ENCODE data around the gene ELOF1. TPM values are rescaled to one million over a fixed set of nuclear protein-coding genes. Genes with fewer than 3 reads are reported as not detected.
"Not testable (repeated sequence)": the region's sequence is repeated elsewhere in the genome, so short reads cannot be mapped to it uniquely, and the experiment has no call there.

The ELOF1 gene
- 47.5 TPM for total RNA-seq
- polyA plus RNA-seq (ENCODE audit: insufficient read depth, low read depth, low replicate concordance), result 72.4 TPM
- long read RNA-seq, donor 1, transcript ELOF1-201 (4 exons, 1,019 nt), result major isoform, 16 of 23 reads
- long read RNA-seq, donor 1, partial matches to known transcripts, result 7 of 23 reads
- long read RNA-seq, donor 1, other reads (novel, unspliced or antisense), result 0 of 23 reads
- long read RNA-seq, donor 2, transcript ELOF1-201 (4 exons, 1,019 nt), result major isoform, 11 of 12 reads
- long read RNA-seq, donor 2, partial matches to known transcripts, result 0 of 12 reads
- long read RNA-seq, donor 2, other reads (novel, unspliced or antisense), result 0 of 12 reads
- long read RNA-seq, donor 3, transcript ELOF1-201 (4 exons, 1,019 nt), result major isoform, 29 of 38 reads
- long read RNA-seq, donor 3, partial matches to known transcripts, result 8 of 38 reads
- long read RNA-seq, donor 3, other reads (novel, unspliced or antisense), result 0 of 38 reads
- long read RNA-seq, donor 4, transcript ELOF1-201 (4 exons, 1,019 nt), result major isoform, 18 of 24 reads
- long read RNA-seq, donor 4, partial matches to known transcripts, result 5 of 24 reads
- long read RNA-seq, donor 4, other reads (novel, unspliced or antisense), result 0 of 24 reads
- long read RNA-seq, donor 5, partial matches to known transcripts, result 0 of 1 reads
- long read RNA-seq, donor 5, other reads (novel, unspliced or antisense), result 0 of 1 reads
- long read RNA-seq, donor 6, transcript ELOF1-201 (4 exons, 1,019 nt), result major isoform, 18 of 23 reads
- long read RNA-seq, donor 6, partial matches to known transcripts, result 5 of 23 reads
- long read RNA-seq, donor 6, other reads (novel, unspliced or antisense), result 0 of 23 reads
- long read RNA-seq, donor 7, transcript ELOF1-201 (4 exons, 1,019 nt), result major isoform, 9 of 19 reads
- long read RNA-seq, donor 7, partial matches to known transcripts, result 1 of 19 reads
- long read RNA-seq, donor 7, other reads (novel, unspliced or antisense), result 8 of 19 reads
- long read RNA-seq, donor 8, transcript ELOF1-201 (4 exons, 1,019 nt), result major isoform, 18 of 19 reads
- long read RNA-seq, donor 8, partial matches to known transcripts, result 0 of 19 reads
- long read RNA-seq, donor 8, other reads (novel, unspliced or antisense), result 0 of 19 reads
- long read RNA-seq, donor 9, transcript ELOF1-201 (4 exons, 1,019 nt), result major isoform, 6 of 6 reads
- long read RNA-seq, donor 9, partial matches to known transcripts, result 0 of 6 reads
- long read RNA-seq, donor 9, other reads (novel, unspliced or antisense), result 0 of 6 reads
- long read RNA-seq, donor 10, transcript ELOF1-201 (4 exons, 1,019 nt), result major isoform, 20 of 26 reads
- long read RNA-seq, donor 10, partial matches to known transcripts, result 6 of 26 reads
- long read RNA-seq, donor 10, other reads (novel, unspliced or antisense), result 0 of 26 reads

DNA sequence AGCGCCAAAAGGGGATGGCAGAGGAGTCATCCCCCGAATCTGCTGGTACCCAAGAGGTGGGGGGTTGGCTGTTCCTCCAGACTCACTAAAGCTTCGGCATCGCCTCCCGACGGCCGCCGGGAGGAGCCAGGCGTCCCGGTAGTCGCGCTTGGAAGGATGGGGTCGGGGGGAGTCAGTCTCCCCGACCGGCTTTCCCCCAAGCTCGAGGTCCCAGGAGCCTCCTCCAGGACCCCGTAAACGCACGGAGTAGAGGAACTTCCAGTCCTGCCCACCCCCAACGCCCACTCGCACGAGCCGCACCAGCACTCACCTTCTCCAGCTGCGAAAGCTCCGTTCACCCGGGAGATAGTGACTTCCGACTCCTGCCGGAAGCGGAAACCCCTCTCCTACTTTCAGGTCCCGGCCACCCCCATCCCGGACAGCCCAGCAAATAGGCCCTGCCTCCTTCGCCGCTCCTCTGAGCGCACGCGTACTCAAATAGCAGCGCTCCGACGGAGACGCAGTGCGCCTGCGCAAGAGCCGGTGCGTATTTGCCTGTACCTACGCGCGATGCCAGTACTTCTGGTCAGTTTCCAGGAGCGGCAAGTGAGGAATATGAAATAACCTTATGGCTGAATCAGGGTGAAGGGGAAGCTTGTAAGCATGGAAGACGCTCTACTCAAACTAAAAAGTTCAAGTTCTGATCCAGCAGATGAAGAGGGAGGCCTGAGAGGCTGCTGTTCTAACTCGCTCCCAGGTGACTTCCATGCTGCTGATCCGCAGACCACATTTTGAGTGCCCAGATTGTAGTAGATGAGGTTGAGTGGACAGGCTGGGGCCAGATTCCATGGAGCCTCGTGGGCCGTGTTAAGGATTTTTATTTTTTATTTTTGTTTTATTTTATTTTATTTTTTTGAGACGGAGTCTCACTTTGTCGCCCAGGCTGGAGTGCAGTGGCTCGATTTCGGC, at the start of gene ELOF1:
Gene ELOF1 (minus strand): TSS at position 350 of the 948 bp plus-strand sequence. CDS start 4,883 bp downstream, outside the sequence.
- Histone ChIP-seq H3K27ac (ENCODE audit: low read depth in 2 of 2, low read length in 2 of 2) (peak within 1 kb of the TSS; percentile 66 to 81), H3K9me3 (ENCODE audit: control insufficient read depth in 2 of 3, insufficient read depth in 1 of 3, low read length in 3 of 3) (no peaks in the 10 kb centered on the region), H3K9ac (ENCODE audit: low read length in 3 of 3) (peak within 1 kb of the TSS; percentile 78 to 98 (median 92)), H3K4me1 (ENCODE audit: control insufficient read depth in 2 of 3, insufficient read depth in 2 of 3, low read depth in 1 of 3, low read length in 3 of 3) (peaks cover 2 to 12% (median 9%) of the 10 kb centered on the region in 3 donors), H3K4me3 (ENCODE audit: low read length in 3 of 3) (peak within 1 kb of the TSS; percentile 89 to 98 (median 95)), H3K27me3 (ENCODE audit: control insufficient read depth, insufficient read depth, low read length) (no peaks in the 10 kb centered on the region), H3K36me3 (ENCODE audit: control insufficient read depth in 2 of 3, insufficient read depth in 3 of 3, low read length in 3 of 3) (peaks cover 0 to 8% (median 7%) of the 10 kb centered on the region in 3 donors)
- FAIRE-seq (peak; percentile 33), DNase-seq (peak; percentile 98 to 99 (median 99))
- TF ChIP-seq, protein P1, sequence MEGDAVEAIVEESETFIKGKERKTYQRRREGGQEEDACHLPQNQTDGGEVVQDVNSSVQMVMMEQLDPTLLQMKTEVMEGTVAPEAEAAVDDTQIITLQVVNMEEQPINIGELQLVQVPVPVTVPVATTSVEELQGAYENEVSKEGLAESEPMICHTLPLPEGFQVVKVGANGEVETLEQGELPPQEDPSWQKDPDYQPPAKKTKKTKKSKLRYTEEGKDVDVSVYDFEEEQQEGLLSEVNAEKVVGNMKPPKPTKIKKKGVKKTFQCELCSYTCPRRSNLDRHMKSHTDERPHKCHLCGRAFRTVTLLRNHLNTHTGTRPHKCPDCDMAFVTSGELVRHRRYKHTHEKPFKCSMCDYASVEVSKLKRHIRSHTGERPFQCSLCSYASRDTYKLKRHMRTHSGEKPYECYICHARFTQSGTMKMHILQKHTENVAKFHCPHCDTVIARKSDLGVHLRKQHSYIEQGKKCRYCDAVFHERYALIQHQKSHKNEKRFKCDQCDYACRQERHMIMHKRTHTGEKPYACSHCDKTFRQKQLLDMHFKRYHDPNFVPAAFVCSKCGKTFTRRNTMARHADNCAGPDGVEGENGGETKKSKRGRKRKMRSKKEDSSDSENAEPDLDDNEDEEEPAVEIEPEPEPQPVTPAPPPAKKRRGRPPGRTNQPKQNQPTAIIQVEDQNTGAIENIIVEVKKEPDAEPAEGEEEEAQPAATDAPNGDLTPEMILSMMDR (IDR thresholded peaks at IDR 0.05; ENCODE audit: borderline replicate concordance, extremely low read depth, insufficient read depth), result peak; percentile 1
- intact Hi-C loops (cut with DNase I), result no loop called here

DNA sequence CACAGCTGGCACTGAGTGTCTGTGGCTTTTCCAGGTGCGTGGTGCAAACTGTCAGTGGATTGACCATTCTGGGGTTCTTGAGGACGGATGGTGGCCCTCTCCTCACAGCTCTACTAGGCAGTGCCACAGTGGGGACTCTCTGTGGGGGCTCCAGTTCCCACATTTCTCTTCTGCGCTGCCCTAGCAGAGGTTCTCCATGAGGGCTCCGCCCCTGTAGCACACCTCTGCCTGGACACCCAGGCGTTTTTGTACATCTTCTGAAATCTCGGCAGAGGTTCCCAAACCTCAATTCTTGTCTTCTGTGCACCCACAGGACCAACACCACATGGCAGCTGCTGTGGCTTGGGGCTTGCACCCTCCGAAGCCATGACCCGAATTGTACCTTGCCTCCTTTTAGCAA, 47.5 kb upstream of the ELOF1 start:
- no peak for FAIRE-seq
- Histone ChIP-seq H3K9ac (ENCODE audit: low read length in 3 of 3) (no peak overlapping the region), H3K9me3 (ENCODE audit: control insufficient read depth in 2 of 3, insufficient read depth in 1 of 3, low read length in 3 of 3) (no peaks in the 10 kb centered on the region), H3K4me1 (ENCODE audit: control insufficient read depth in 2 of 3, insufficient read depth in 2 of 3, low read depth in 1 of 3, low read length in 3 of 3) (no peaks in the 10 kb centered on the region), H3K27me3 (ENCODE audit: control insufficient read depth, insufficient read depth, low read length) (no peaks in the 10 kb centered on the region), H3K4me3 (ENCODE audit: low read length in 3 of 3) (no peak overlapping the region), H3K36me3 (ENCODE audit: control insufficient read depth in 2 of 3, insufficient read depth in 3 of 3, low read length in 3 of 3) (no peaks in the 10 kb centered on the region), H3K27ac (ENCODE audit: low read depth in 2 of 2, low read length in 2 of 2) (no peak overlapping the region)
- intact Hi-C loops (cut with DNase I), result no loop called here
- TF ChIP-seq, protein P1 (IDR thresholded peaks at IDR 0.05; ENCODE audit: borderline replicate concordance, extremely low read depth, insufficient read depth), result no peak
- DNase-seq, result no peak

DNA sequence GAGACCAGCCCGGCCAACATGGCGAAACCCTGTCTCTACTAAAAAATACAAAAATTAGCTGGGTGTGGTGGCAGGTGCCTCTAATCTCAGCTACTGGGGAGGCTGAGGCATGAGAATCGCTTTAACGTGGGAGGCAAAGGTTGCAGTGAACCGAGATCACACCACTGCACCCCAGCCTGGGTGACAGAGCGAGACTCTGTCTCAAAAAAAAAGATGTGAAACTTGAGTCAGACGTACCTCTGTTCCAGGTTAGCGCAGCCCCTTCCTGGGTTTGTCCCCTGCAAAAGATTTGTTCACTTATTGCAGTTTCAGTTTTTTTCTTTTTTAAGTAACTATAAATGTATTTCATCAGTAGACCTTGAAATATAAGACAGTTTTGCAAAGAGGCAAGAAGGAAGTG, 40.7 kb upstream of the ELOF1 start:
- FAIRE-seq; H3K9ac ChIP-seq (ENCODE audit: low read length in 3 of 3); intact Hi-C loops (cut with DNase I); H3K27me3 ChIP-seq (ENCODE audit: control insufficient read depth, insufficient read depth, low read length); DNase-seq; H3K9me3 ChIP-seq (ENCODE audit: control insufficient read depth in 2 of 3, insufficient read depth in 1 of 3, low read length in 3 of 3); H3K4me3 ChIP-seq (ENCODE audit: low read length in 3 of 3); H3K27ac ChIP-seq (ENCODE audit: low read depth in 2 of 2, low read length in 2 of 2); H3K4me1 ChIP-seq (ENCODE audit: control insufficient read depth in 2 of 3, insufficient read depth in 2 of 3, low read depth in 1 of 3, low read length in 3 of 3); H3K36me3 ChIP-seq (ENCODE audit: control insufficient read depth in 2 of 3, insufficient read depth in 3 of 3, low read length in 3 of 3): not testable (repeated sequence)
